ENCODE results near the gene PCNT. TPM values are rescaled to one million over a fixed set of nuclear protein-coding genes. Genes with fewer than 3 reads are reported as not detected.

Gene PCNT
- total and polyA plus RNA-seq, 9 of the 15 experiments (the other 6 are each of a cell fraction or from before 2014, with no cell fraction given), result 9.1 to 53.5 (median 31.3) TPM

GRCh38 chr21:46322351-46323226 is 1.4 kb upstream of the PCNT start (continued):
- TF ChIP-seq POLR2AphosphoS5 (IDR thresholded peaks at IDR 0.05; ENCODE audit: control insufficient read depth, insufficient read depth, low read depth, low read length) (0 out of 2 replicates have a peak, but pooled peaks have one; percentile 14), FOXK1 (CRISPR knock-in tag; IDR thresholded peaks at IDR 0.05; ENCODE audit: borderline replicate concordance) (0 out of 2 replicates have a peak, but pooled peaks have one; percentile 16), KDM5B (IDR thresholded peaks at IDR 0.05; ENCODE audit: insufficient replicate concordance, low read depth, low read length) (peak; percentile 91), RBFOX2 (IDR thresholded peaks at IDR 0.05; ENCODE audit: low read depth, low read length) (peak; percentile 82), POLR2H (tag; IDR thresholded peaks at IDR 0.05; ENCODE audit: low read depth) (no peak), E2F5 (CRISPR knock-in tag; IDR thresholded peaks at IDR 0.05) (0 out of 2 replicates have a peak, but pooled peaks have one; percentile 38), RREB1 (CRISPR knock-in tag; IDR thresholded peaks at IDR 0.05) (0 out of 2 replicates have a peak, but pooled peaks have one; percentile 30), EP400 (IDR thresholded peaks at IDR 0.05) (peak; percentile 17; the same call in 1 of the 2 replicates), EGR1 (conservative IDR thresholded peaks at IDR 0.05) (peak; percentile 68), SAP30 (IDR thresholded peaks at IDR 0.05; ENCODE audit: borderline replicate concordance, insufficient read depth, low read depth, low read length, poor library complexity, severe bottlenecking) (peak; percentile 40), FIP1L1 (IDR thresholded peaks at IDR 0.05; ENCODE audit: low read depth, low read length, poor library complexity, severe bottlenecking) (peak; percentile 8), POLR2G (IDR thresholded peaks at IDR 0.05; ENCODE audit: low read depth, low read length) (peak; percentile 16; the same call in 1 of the 2 replicates), SMARCE1 (IDR thresholded peaks at IDR 0.05) (0 out of 2 replicates have a peak, but pooled peaks have one; percentile 3)
- TF ChIP-seq, protein P1, sequence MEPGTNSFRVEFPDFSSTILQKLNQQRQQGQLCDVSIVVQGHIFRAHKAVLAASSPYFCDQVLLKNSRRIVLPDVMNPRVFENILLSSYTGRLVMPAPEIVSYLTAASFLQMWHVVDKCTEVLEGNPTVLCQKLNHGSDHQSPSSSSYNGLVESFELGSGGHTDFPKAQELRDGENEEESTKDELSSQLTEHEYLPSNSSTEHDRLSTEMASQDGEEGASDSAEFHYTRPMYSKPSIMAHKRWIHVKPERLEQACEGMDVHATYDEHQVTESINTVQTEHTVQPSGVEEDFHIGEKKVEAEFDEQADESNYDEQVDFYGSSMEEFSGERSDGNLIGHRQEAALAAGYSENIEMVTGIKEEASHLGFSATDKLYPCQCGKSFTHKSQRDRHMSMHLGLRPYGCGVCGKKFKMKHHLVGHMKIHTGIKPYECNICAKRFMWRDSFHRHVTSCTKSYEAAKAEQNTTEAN (CRISPR knock-in tag; IDR thresholded peaks at IDR 0.05), result 0 out of 2 replicates have a peak, but pooled peaks have one; percentile 59
